Measurements from ENCODE around the gene KCNH5.

Gene KCNH5

GRCh38 chr14:62988967-62989366, 56.3 kb downstream of the KCNH5 start:
- no peak for DNase-seq (ENCODE audit: low read depth, low spot score)

GRCh38 chr14:62983821-62984220, 61.4 kb downstream of the KCNH5 start:
- DNase-seq (ENCODE audit: low read depth, low spot score), result no peak

GRCh38 chr14:62980693-62981092, 64.6 kb downstream of the KCNH5 start:
- no peak for DNase-seq (ENCODE audit: low read depth, low spot score)

GRCh38 chr14:62957562-62957961, 87.7 kb downstream of the KCNH5 start:
- DNase-seq (ENCODE audit: low read depth, low spot score), result no peak

- DNase-seq (ENCODE audit: low read depth, low spot score), result no peak
Measured at GRCh38 chr14:62956413-62956812, 88.8 kb downstream of the KCNH5 start.

- no peak for DNase-seq (ENCODE audit: low read depth, low spot score)
Measured at GRCh38 chr14:62954165-62954564, 91.1 kb downstream of the KCNH5 start.

GRCh38 chr14:62952226-62952625, 93.0 kb downstream of the KCNH5 start:
- DNase-seq (ENCODE audit: low read depth, low spot score), result no peak

- DNase-seq (ENCODE audit: low read depth, low spot score), result no peak
Measured at GRCh38 chr14:62947301-62947700, 98.0 kb downstream of the KCNH5 start.

- no peak for DNase-seq (ENCODE audit: low read depth, low spot score)
Measured at GRCh38 chr14:62946221-62946620, 99.0 kb downstream of the KCNH5 start.

GRCh38 chr14:62943202-62943601, 102.1 kb downstream of the KCNH5 start:
- DNase-seq (ENCODE audit: low read depth, low spot score), result no peak

GRCh38 chr14:62939970-62940369, 105.3 kb downstream of the KCNH5 start:
- DNase-seq (ENCODE audit: low read depth, low spot score), result no peak

- DNase-seq (ENCODE audit: low read depth, low spot score), result no peak
Measured at GRCh38 chr14:62938778-62939177, 106.5 kb downstream of the KCNH5 start.

GRCh38 chr14:62934439-62934838, 110.8 kb downstream of the KCNH5 start:
- DNase-seq (ENCODE audit: low read depth, low spot score), result no peak

GRCh38 chr14:62921466-62921865, 123.8 kb downstream of the KCNH5 start:
- DNase-seq (ENCODE audit: low read depth, low spot score), result no peak

GRCh38 chr14:62916551-62916950, 128.7 kb downstream of the KCNH5 start:
- DNase-seq (ENCODE audit: low read depth, low spot score), result no peak

- DNase-seq (ENCODE audit: low read depth, low spot score), result no peak
Measured at GRCh38 chr14:62914873-62915272, 130.4 kb downstream of the KCNH5 start.

- no peak for DNase-seq (ENCODE audit: low read depth, low spot score)
Measured at GRCh38 chr14:62914025-62914424, 131.2 kb downstream of the KCNH5 start.

GRCh38 chr14:62908506-62908905, 136.8 kb downstream of the KCNH5 start:
- no peak for DNase-seq (ENCODE audit: low read depth, low spot score)

GRCh38 chr14:62905566-62905965, 139.7 kb downstream of the KCNH5 start:
- no peak for DNase-seq (ENCODE audit: low read depth, low spot score)

- no peak for DNase-seq (ENCODE audit: low read depth, low spot score)
Measured at GRCh38 chr14:62897771-62898170, 147.5 kb downstream of the KCNH5 start.

GRCh38 chr14:62896932-62897456, 148.3 kb downstream of the KCNH5 start:
- DNase-seq (ENCODE audit: low read depth, low spot score), result no peak

GRCh38 chr14:62894736-62895135, 150.5 kb downstream of the KCNH5 start:
- no peak for DNase-seq (ENCODE audit: low read depth, low spot score)

- no peak for DNase-seq (ENCODE audit: low read depth, low spot score)
Measured at GRCh38 chr14:62889364-62889763, 155.9 kb downstream of the KCNH5 start.

- no peak for DNase-seq (ENCODE audit: low read depth, low spot score)
Measured at GRCh38 chr14:62886461-62886860, 158.8 kb downstream of the KCNH5 start.

Data from iPS DF 19.7 (cell line).